AG04449 (cell line): ENCODE data around the gene MTG2.

ENCODE experiments used
- CTCF ChIA-PET: fragments of 350-600 bp; formaldehyde crosslinking; extraction: SDS; loops from one replicate; lab custom pipeline; 2021; ENCODE audit warnings: antibody characterized with exemption; lab: Yijun Ruan, JAX
- POLR2A ChIA-PET: fragments of 400-600, 350-600 bp; formaldehyde crosslinking; extraction: SDS; loops from one replicate; lab custom pipeline; 2020; ENCODE audit warnings: antibody characterized with exemption, inconsistent platforms; lab: Yijun Ruan, JAX
- DNase-seq: peaks from one replicate; pipeline ENCODE4 v3.0.0-alpha.2; 2010; ENCODE audit warnings: low read depth, low spot score
- H3K4me3 ChIP-seq: 2 replicates; pipeline ENCODE4 v1.5.1; 2011; ENCODE audit warnings: low read depth, mild to moderate bottlenecking, control low read depth, low read length
- TF ChIP-seq, protein P1 (sequence below): IDR thresholded peaks from one replicate; pipeline ENCODE4 v1.5.1; 2011; ENCODE audit warnings: mild to moderate bottlenecking, moderate library complexity, low read length, control low read depth, inconsistent platforms; ENCODE audit not compliant: insufficient read depth; ENCODE audit errors: missing control alignments

The MTG2 gene

DNA sequence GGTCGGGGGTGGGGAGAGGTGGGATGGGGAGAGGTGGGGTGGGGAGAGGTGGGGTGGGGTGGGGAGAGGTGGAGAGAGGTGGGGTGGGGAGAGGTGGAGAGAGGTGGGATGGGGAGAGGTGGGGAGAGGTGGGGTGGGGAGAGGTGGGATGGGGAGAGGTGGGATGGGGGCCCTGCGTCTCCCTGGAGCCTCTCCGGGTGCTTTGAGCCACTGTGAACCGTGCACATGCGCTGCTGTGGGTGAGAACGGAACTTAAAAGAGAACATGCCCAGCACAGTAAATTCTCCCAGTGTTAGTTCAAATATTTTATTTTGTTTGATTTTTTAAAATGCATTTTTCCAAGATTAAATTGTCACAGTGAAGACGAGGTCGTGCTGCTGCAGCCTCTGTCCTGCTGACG lies 22.6 kb upstream of the MTG2 start:
- no peak for DNase-seq
- ChIA-PET CTCF (no interaction called here), POLR2A (no interaction called here)
- TF ChIP-seq, protein P1, sequence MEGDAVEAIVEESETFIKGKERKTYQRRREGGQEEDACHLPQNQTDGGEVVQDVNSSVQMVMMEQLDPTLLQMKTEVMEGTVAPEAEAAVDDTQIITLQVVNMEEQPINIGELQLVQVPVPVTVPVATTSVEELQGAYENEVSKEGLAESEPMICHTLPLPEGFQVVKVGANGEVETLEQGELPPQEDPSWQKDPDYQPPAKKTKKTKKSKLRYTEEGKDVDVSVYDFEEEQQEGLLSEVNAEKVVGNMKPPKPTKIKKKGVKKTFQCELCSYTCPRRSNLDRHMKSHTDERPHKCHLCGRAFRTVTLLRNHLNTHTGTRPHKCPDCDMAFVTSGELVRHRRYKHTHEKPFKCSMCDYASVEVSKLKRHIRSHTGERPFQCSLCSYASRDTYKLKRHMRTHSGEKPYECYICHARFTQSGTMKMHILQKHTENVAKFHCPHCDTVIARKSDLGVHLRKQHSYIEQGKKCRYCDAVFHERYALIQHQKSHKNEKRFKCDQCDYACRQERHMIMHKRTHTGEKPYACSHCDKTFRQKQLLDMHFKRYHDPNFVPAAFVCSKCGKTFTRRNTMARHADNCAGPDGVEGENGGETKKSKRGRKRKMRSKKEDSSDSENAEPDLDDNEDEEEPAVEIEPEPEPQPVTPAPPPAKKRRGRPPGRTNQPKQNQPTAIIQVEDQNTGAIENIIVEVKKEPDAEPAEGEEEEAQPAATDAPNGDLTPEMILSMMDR, result no peak
- H3K4me3 ChIP-seq, result no peak overlapping the region

DNA sequence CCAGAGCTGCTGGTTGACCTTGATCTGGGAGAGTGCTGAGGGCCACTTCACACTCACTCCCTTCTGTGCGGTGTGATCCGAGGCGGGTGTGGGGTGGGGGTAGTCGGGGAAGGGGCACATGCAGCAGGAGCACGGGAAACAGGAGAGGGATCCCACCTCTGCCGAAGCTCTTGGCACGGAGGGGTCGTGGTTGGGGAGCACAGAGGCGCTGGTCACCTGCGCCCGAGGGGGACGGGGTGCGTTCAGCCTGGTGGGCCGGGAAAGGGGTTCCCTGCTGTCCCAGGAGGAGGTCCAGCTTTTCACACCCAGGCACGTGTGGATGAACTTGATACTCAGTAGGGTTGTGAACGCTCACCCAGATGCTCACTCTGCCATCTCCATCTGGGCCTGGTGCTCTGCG lies 22.0 kb upstream of the MTG2 start:
- H3K4me3 ChIP-seq, result no peak overlapping the region
- POLR2A ChIA-PET, result no interaction called here
- no peak for DNase-seq
- CTCF ChIA-PET, result no interaction called here
- TF ChIP-seq, protein P1, result no peak

DNA sequence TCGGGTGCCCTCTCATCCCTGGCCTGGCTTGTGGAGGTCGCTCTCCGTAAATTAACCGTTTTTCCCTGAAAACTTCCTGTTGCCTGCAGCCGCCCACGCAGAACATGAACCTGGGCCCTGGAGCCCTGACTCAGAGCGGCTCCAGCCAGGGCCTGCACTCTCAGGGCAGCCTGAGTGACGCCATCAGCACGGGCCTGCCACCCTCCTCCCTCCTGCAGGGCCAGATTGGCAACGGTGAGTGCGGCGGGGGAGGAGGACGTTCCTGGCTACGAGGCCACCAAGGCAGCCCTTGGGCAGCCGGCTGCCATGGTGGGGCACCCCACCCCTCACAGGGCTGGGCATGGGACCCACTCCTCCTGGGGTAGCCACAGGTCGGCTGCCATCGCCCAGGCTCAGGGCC lies 21.5 kb upstream of the MTG2 start:
- CTCF ChIA-PET, result no interaction called here
- DNase-seq, result no peak
- POLR2A ChIA-PET, result no interaction called here
- TF ChIP-seq, protein P1, result no peak
- H3K4me3 ChIP-seq, result no peak overlapping the region

DNA sequence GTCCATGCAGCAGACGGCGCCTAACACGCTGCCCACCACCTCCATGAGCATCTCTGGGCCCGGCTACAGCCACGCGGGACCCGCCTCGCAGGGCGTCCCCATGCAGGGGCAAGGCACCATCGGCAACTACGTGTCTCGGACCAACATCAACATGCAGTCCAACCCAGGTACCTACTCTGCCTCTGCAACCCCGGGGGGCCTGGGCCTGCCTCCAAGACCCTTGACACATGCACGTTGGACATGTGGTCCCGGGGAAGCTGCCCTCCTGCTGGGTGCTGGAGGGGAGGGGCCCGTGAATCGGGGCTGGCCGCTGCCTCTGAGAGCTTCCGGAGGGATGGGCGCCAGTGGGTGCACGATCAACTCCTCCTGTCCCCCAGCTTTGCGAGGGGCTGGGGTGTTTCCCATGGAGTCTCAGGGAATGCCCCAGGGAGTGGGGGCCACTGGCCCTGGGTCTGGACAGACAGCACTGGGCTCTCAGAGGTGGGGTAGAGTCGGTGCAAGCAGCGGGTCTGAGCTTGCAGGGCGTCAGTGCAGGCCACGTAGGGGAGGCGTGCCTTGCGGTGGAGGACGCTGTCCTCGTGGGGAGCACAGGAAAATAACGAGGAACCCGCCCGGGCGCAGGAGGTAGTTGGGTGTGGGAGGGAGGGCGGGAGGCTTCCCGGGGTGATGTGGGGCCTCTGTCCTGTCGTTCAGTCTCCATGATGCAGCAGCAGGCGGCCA lies 19.9 kb upstream of the MTG2 start:
- ChIA-PET POLR2A (no interaction called here), CTCF (no interaction called here)
- DNase-seq, result no peak
- TF ChIP-seq, protein P1, result no peak
- no peak overlapping the region for H3K4me3 ChIP-seq

DNA sequence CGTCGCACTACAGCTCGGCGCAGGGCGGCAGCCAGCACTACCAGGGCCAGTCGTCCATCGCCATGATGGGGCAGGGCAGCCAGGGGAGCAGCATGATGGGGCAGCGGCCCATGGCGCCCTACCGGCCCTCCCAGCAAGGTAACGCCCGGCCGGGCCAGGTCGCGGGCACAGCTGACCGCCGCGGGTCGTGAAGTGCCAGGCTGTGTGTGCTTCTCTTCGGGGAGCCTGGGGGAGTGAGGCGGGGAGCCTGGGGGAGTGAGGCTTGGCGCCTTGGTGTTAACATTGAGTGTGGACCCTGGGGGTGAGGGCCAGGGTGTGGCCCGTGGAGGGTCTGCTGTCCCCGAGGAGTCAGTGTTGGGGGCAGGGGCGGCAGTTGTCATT lies 19.4 kb upstream of the MTG2 start:
- CTCF ChIA-PET, result no interaction called here

DNA sequence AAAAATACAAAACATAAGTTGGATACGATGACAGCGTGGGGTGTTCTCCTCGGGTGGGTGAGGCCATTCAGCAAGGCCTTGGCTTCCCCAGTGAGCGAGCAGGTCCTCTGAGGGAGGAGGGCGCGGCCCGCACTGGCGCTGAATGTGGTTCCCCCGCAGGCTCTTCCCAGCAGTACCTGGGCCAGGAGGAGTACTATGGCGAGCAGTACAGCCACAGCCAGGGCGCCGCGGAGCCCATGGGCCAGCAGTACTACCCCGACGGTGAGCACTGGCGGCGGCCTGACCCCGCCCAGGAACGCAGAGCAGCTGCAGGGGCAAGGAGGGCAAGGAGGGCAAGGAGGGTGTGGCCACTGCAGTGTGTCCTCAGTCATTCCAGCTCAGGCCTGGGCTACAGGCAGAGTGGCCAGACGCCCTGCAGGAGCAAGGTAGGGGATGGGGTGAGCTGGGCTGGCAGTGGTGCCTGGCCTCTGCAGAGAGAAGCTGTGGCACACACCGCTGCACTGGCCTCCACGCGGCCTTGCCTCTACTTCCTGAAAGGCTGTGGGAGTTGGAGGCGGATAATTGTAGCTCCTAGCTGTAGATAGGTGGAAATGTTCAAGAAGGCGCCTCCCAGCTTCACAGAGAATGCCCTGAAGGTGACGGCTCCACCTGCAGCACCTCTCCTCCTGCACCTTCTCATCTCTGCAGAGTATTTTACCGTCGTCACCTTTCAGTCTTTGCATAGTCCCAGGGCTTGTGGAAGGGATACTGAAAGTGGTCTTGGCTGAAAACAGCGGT lies 18.7 kb upstream of the MTG2 start:
- CTCF ChIA-PET, result no interaction called here
- no peak for DNase-seq
- H3K4me3 ChIP-seq, result no peak overlapping the region
- POLR2A ChIA-PET, result no interaction called here
- TF ChIP-seq, protein P1, result no peak

More for the DNA sequence above, 19.4 kb upstream of the MTG2 start:
- DNase-seq, result no peak
- TF ChIP-seq, protein P1, result no peak
- no peak overlapping the region for H3K4me3 ChIP-seq
- POLR2A ChIA-PET, result no interaction called here
